Fibroblast of skin of left biceps (primary cell): ENCODE results near the gene GSE1.

Experiments
- DNase-seq, 2 experiments: peaks; one replicate each; pipeline ENCODE4 v3.0.0-alpha.2; 2013; ENCODE audit warnings: low read depth in 2 of 2

The GSE1 gene

GRCh38 chr16:85573696-85574641, 39.2 kb upstream of the GSE1 start:
- no peak for DNase-seq

- DNase-seq, result no peak
These were observed 38.2 kb upstream of the GSE1 start for GRCh38 chr16:85574672-85575475.

GRCh38 chr16:85575920-85576319, 37.2 kb upstream of the GSE1 start:
- no peak for DNase-seq

- no peak for DNase-seq
These were observed 36.2 kb upstream of the GSE1 start for GRCh38 chr16:85576944-85577343.

- no peak for DNase-seq
These were observed 35.1 kb upstream of the GSE1 start for GRCh38 chr16:85577899-85578598.

- no peak for DNase-seq
These were observed 34.5 kb upstream of the GSE1 start for GRCh38 chr16:85578599-85578948.

- DNase-seq, result no peak
These were observed 33.9 kb upstream of the GSE1 start for GRCh38 chr16:85579191-85579590.

GRCh38 chr16:85579923-85580580, 33.1 kb upstream of the GSE1 start:
- DNase-seq, result no peak

GRCh38 chr16:85580684-85581083, 32.4 kb upstream of the GSE1 start:
- DNase-seq, result no peak

GRCh38 chr16:85582229-85582991, 30.7 kb upstream of the GSE1 start:
- DNase-seq, result no peak

GRCh38 chr16:85583491-85584181, 29.5 kb upstream of the GSE1 start:
- peak; percentile 79 to 80 for DNase-seq

GRCh38 chr16:85584267-85584666, 28.9 kb upstream of the GSE1 start:
- DNase-seq, result no peak

GRCh38 chr16:85584819-85585282, 28.3 kb upstream of the GSE1 start:
- DNase-seq, result no peak

- DNase-seq, result no peak
These were observed 27.4 kb upstream of the GSE1 start for GRCh38 chr16:85585711-85586110.

GRCh38 chr16:85586380-85587104, 26.6 kb upstream of the GSE1 start:
- DNase-seq, result no peak

GRCh38 chr16:85587762-85588556, 25.2 kb upstream of the GSE1 start:
- DNase-seq, result no peak

- DNase-seq, result no peak
These were observed 24.3 kb upstream of the GSE1 start for GRCh38 chr16:85588562-85589503.
